GM18867 (cell line): Measurements from ENCODE around the gene SLC9C1.

ENCODE experiments used
- ATAC-seq: cut with Tn5 transposase; IDR thresholded peaks from one replicate; pipeline ENCODE4 v1.9.1; 2021; ENCODE audit warnings: mild to moderate bottlenecking, moderate library complexity; ENCODE audit not compliant: unreplicated experiment

The SLC9C1 gene

DNA sequence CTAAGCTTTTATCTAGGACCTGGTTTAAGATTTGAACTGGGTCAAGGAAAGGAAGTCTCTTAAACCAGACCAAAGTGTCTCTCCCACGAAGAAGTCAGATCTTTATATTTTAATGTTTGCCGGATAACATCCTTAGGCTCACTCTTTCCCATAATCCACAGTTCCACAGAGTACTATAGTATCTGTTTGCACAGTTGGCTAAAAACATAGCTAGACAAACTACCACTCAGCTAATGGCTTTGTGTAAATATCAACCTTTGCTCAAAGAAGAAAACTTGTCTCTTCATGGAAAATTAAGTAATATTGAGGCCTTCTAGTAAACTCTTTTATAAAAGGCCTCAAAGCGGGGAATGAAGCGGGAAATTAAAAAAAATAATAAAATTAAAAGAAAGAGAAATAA, 13.5 kb upstream of the SLC9C1 start:
- no peak for ATAC-seq

DNA sequence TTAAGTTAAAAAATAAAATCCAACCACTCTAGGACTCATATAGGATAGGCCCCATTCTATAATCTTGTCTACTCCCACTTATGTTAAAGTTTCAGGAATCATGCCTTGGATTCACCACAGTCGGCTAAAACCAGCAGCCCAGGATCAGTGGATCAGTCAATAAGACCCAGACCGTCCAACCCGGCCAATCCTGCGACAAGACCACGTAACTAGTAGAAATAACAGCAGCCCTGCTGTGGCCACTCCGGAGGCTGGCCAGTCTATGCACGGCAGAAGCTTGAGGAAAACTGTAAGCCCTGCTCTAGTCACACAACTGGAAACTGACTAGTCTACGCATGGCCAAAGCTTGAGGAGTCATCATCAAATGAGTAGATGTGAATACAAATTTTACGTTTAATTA, 12.8 kb upstream of the SLC9C1 start:
- no peak for ATAC-seq

- ATAC-seq, result no peak
Measured at GRCh38 chr3:112304611-112305010, 10.6 kb upstream of the SLC9C1 start.

DNA sequence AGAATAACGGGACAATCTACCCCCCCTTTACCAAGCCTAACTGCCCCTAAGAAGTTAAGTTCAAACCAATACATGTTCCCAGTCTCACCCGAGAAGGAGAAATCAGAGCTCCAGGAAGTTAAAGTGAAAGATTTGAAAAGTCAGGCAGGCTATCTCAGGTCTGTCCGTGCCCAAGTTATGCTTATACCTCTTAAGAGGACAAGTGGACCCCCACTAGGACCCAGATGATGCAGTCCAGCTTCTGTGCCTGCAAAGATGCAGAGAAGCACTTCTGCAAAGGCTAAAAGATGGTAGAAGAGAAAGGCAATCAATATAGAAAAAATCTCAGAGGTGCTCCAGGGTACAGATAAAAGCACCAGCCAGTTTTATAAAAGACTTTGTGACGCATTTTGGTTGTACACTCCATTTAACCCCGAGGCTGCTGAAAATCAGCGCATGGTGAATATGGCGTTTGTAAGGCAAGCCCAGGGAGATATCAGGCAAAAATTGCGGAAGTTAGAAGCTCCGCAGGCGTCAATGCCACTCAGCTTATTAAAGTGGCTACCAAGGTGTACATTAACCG, 9.8 kb upstream of the SLC9C1 start:
- ATAC-seq, result peak; percentile 66

DNA sequence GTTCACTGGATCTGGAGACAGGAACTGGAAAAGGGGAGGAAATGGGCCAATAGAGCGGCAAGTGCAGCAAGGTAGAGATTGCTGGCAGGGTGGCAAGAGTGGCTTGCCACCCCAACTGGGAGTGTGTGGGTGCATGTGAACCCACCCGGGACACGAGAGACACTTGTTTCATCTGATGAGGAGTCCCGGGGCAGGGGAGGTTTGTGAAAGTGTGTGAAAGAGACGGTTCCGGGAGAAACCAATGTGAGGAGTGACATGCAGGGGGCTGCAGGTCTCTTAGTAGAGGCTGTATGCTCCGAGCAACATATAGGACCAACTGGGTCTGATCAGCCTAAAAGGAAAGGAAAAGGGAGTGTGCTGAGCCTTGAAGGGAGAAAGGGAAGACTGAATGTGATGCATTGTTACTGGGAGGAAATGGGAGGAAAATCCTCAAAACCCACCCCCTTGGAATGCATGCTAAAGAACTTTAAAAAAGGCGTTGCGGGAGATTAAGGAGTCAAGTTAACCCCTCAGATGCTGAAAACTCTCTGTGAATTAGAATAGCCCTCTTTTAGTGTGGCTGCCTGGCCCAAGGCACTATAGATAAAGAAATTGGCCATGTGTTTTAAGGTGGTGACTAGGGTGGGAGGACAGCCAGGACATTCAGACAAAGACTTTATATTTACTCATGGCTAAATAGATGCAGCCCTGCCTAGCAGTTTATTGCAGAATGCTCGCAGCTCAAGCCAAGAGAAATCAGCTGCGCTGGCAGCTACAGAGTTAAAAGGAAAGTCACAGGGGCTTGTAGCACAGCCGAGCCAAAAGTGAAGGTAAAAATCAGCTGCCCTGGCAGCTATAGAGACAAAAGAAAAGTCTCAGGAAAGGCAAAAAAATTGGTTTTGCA, 9.1 kb upstream of the SLC9C1 start:
- ATAC-seq, result peak; percentile 59

- no peak for ATAC-seq
Measured at GRCh38 chr3:112302150-112302830, 8.3 kb upstream of the SLC9C1 start.

DNA sequence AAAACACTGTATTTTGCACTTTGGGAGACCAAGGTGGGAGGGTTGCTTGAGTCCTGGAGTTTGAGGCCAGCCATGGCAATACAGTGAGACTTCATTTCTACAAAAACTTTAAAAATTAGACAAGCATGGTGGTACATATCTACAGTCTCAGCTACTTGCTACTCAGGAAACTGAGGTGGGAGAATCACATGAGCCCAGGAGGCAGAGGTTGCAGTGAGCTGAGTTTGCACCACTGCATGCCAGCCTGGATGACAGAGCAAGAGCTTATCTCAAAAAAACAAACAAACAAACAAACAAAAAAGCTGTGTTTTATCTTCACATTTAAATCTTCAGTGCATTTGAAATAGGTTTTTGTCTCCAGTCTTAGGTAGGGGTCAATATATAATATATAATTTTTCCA, 4.8 kb upstream of the SLC9C1 start:
- ATAC-seq, result no peak

DNA sequence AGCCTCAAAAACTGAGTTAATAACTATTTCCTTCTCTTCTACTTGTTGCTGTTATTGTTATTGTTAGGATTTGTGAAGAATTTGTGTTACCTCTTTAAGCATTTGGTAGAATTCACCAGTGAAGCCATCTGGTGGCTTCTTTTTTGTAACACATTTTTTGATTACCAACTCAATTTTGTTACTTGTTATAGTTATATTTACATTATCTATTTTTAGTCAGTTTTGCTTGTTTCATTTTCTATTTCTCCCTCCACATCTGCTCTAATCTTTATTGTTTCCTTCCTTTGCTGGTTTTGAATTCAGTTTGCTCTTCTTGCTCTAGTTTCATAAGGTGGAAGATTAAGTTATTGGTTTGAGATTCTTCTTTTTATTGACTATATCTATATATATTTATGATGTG, 3.7 kb upstream of the SLC9C1 start:
- peak; percentile 62 for ATAC-seq

DNA sequence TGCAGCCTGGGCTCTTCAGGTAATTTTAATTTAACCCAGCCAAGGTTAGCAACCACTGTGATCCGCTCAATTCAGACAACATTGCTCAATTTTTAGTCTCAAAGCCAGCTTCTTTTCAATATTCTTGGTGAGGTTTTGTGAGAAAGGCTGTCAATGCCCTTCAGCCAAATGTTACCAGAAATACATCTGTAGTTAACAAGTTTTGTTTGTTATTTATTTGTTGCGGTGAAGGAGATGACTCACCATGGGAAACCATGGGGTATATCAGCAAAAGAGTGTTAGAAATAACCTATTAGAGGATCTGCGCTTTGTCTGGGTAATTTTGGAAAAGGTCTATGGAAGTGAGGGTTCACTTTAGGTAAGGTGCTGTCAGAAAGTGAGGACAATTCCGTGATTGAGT, 5.0 kb downstream of the SLC9C1 start:
- ATAC-seq, result no peak

- no peak for ATAC-seq
Measured at GRCh38 chr3:112280266-112280665, 13.8 kb downstream of the SLC9C1 start.

DNA sequence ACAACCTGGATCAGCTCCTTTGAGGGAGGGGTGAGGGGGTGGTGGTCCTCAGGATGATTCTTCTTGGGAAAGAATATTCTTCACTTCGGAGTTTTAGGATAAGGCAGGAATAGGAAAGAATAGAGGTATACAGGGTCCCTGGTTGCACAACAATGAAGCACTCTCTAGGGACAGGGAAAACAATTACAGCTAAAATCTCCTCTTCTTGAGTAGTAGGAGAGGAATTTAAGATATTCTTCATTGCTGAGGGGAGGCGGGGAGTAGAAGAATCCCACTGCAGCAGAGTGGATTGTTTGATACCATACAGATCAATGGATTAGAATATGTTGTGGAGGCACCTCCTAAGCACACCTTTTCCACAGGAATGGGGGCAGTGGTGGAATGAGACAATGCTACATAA, 20.5 kb downstream of the SLC9C1 start:
- no peak for ATAC-seq

- ATAC-seq, result no peak
Measured at GRCh38 chr3:112261742-112262141, 32.3 kb downstream of the SLC9C1 start.

DNA sequence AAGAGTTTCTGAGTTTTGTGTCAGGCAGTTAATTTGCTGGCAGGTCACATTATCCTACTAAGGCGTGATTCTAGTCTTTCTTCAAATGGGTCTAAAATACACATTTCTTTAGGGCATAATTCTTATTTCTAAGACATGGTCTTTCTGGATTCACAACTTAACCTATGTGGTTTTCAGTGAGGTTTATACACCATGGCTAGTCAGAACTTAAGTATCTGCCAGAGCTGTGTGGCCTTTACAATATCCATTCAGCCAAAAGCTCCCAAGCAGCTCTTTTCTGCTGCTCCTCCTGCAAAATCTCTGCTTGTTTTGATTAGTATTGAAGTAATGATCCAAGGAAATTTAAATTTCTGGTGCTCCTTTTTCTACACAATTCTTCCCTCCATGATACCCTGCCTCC, 33.5 kb downstream of the SLC9C1 start:
- no peak for ATAC-seq

- ATAC-seq, result peak; percentile 96
Measured at GRCh38 chr3:112253301-112253971, 40.6 kb downstream of the SLC9C1 start.

DNA sequence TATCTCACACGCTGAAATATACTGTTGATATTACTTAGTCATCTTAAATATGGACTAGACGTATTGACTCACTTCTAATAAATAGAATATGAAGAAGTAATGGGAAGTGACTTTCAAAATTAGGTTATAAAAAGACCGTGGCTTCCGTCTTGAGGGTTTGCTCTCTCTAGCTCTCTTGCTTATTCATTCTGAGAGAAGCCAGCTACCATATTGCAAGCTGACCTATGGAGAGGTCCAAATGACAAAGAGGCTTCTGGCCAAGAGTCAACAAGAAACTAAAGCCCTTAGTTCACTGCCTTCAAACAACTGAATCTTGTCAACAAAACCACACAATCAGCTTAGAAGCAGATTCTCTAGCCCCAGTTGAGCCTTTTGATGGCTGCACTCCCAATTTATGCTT, 46.1 kb downstream of the SLC9C1 start:
- ATAC-seq, result peak; percentile 88

- ATAC-seq, result peak; percentile 28
Measured at GRCh38 chr3:112247350-112247749, 46.7 kb downstream of the SLC9C1 start.

- no peak for ATAC-seq
Measured at GRCh38 chr3:112233083-112233482, 60.9 kb downstream of the SLC9C1 start.

GRCh38 chr3:112231727-112232126, 62.3 kb downstream of the SLC9C1 start:
- ATAC-seq, result no peak

DNA sequence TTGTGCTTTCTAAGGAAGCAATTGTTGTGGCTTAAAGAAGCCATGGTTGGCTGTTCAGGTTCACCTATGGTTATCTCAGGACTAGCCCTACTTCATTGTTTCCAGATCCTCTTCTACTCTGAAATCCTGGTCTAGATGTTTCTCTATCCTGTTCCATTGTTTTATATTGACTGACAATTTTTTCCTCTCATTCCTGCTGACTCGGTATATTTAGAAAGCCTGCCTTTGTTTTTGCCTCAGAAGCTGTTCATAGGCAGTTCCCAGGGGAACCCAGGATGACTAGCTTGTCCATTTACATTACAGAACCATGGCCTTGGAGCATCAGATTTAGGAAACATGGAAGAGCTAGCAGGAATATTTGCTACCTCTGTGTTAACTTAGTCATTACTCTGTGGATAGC, 64.0 kb downstream of the SLC9C1 start:
- no peak for ATAC-seq

- no peak for ATAC-seq
Measured at GRCh38 chr3:112228786-112229185, 65.2 kb downstream of the SLC9C1 start.

- no peak for ATAC-seq
Measured at GRCh38 chr3:112200317-112200666, 93.7 kb downstream of the SLC9C1 start.
